Fibroblast of villous mesenchyme (primary cell): Measurements from ENCODE around the gene SLC45A1. TPM values are rescaled to one million over a fixed set of nuclear protein-coding genes. Genes with fewer than 3 reads are reported as not detected.

Source experiments
- DNase-seq: peaks from one replicate; pipeline ENCODE4 v3.0.0-alpha.2; 2010; ENCODE audit warnings: low read depth
- H3K4me3 ChIP-seq: 2 replicates; pipeline ENCODE4 v1.5.1; 2011; ENCODE audit warnings: low read depth, mild to moderate bottlenecking, low read length
- CTCF ChIP-seq: IDR thresholded peaks from 2 replicates; pipeline ENCODE4 v1.5.1; 2012; ENCODE audit warnings: low read depth, mild to moderate bottlenecking, low read length; ENCODE audit not compliant: insufficient read depth
- total RNA-seq: library from RNA; depleted of rRNA; stranded (reverse); fragments of >200 nt; gene quantifications from 2 replicates; pipeline ENCODE4 v1.2.3, GENCODE V29; 2012

SLC45A1 gene
- total RNA-seq, 1 donor, result 0.86 TPM

GRCh38 chr1:8363186-8363766 is 45.4 kb downstream of the SLC45A1 start:
- DNase-seq, result no peak
- TF ChIP-seq CTCF, result no peak
- H3K4me3 ChIP-seq, result no peak overlapping the region

- DNase-seq, result no peak
- H3K4me3 ChIP-seq, result no peak overlapping the region
- no peak for TF ChIP-seq CTCF
These were observed 45.9 kb downstream of the SLC45A1 start for GRCh38 chr1:8363767-8364301.

DNA sequence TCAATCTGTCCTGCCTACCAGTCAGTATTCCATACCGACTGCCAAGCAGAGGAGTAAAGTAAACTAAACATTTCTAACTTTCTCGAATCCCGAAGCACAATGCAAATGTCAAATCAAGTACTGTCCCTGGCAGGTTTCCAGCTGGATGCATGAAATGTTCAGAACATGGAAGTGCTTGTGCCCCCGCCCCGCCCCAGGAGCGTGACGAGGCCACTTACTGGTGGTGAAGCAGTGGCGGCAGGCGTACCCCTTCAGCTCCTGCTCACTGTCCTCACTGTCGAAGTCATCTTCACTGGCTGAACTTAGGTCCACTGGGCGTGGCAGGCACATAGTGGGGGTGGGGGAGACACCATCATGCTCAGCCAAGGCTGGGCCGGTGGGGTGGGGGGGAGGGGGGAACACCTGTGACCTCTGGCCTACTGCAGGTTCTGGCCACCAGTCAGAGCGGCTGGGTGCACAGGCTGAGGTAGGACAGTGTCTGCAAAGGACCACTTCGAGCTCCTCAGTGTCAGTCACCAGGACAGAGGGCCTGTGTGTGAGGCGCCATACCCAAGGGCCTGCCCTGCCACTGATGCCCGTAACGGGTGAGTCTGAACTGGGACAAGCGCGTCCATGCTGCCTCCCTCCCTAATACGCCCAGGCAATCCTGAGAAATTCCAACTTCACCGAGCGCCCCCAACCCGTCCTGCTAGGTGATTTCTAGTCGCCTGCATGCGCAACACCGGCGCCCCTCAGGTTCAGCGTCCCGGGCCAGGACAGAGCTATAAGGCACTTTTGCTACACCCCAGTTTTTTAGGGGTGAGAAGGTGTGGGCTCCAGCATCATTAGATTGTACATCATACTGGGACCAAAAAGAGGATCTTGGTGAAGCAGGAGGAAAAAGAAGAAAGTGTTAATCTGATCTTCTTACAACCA is 46.9 kb downstream of the SLC45A1 start:
- DNase-seq, result no peak
- H3K4me3 ChIP-seq, result no peak overlapping the region
- no peak for TF ChIP-seq CTCF

GRCh38 chr1:8365661-8366362 is 47.9 kb downstream of the SLC45A1 start:
- no peak overlapping the region for H3K4me3 ChIP-seq
- TF ChIP-seq CTCF, result no peak
- DNase-seq, result no peak

DNA sequence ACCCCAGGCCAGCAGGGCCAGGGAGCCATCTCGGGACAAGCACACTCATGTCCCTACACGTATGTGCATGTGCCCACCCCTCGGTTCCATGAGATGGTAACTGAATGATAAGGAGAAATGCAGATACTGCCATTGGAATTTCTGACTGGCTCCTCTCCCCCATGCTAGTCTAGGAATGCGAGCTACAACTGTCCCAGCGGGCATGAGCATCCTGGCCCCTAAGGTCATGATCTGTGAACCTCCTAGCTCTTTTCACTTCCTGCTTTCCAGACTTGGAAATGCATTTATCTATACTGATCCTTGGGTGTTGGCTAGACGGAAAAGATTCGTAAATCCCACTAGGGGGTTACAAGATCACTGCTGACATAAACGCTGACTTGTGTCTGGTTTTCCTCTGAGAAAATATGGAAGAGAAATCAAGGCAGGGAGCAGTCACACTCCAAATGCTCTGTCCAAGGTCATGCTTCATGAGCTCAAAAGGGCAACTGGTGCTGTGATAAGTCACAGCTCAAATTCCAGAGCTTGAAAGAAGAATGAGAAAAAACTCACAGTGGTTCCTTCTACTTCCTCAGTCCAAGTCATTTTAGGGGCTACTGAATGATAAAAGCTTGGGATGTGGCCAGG is 49.8 kb downstream of the SLC45A1 start:
- TF ChIP-seq CTCF, result no peak
- peak; percentile 87 for DNase-seq

GRCh38 chr1:8368956-8369639 is 51.2 kb downstream of the SLC45A1 start:
- DNase-seq, result no peak
- TF ChIP-seq CTCF, result no peak

More for the DNA sequence above, 49.8 kb downstream of the SLC45A1 start:
- no peak overlapping the region for H3K4me3 ChIP-seq

More at GRCh38 chr1:8368956-8369639, 51.2 kb downstream of the SLC45A1 start:
- H3K4me3 ChIP-seq, result no peak overlapping the region
